Measurements from ENCODE around the gene TSHZ2. TPM values are rescaled to one million over a fixed set of nuclear protein-coding genes. Genes with fewer than 3 reads are reported as not detected.

TSHZ2 gene
- total RNA-seq, 1 donor from 2014 or later, result 4.9 TPM

DNA sequence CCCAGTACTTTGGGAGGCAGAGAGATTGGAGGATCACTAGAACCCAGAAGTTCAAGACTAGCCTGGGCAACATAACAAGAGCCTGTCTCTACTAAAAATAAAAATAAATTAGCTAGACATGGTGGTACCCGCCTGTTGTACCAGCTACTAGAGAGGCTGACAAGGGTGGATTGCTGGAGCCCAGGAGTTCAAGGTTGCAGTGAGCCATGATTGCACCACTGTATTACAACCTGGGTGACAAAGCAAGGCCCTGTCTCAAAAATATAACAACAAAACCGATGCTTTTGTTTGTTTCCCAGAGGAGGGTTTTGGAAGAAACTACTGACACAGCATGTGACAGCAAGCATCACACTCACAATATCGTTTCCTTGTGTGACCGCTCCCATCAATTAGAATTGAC lies 119.6 kb downstream of the TSHZ2 start:
- intact Hi-C loops (cut with DNase I), result no loop called here
- no peak for ATAC-seq (ENCODE audit: poor library complexity)
- DNase-seq, result no peak

DNA sequence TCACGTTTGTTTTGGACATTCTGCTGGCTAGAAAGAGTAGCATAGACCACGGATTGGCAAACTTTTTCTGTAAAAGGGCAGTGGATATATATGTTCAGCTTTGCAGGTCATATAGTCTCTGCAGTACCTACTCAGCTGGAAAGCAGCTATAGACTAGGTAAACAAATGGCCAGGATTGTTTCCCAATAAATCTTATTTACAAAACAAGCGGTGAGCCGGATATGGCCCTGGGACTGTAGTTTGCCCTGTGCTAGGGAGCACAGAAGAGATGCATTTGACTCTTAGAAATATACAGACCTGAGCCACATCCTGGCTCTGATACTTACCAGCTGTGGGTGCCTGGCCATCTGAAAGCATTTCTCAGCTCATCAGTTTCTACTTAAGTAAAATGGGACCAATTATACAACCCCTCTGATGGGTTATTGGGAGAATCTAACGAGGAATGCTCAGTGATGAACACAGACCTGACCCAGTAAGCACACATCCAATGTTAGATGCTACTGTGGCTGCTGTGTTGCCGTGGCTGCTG lies 120.7 kb downstream of the TSHZ2 start:
- DNase-seq (no peak), ATAC-seq (ENCODE audit: poor library complexity) (no peak)
- intact Hi-C loops (cut with DNase I), result no loop called here

DNA sequence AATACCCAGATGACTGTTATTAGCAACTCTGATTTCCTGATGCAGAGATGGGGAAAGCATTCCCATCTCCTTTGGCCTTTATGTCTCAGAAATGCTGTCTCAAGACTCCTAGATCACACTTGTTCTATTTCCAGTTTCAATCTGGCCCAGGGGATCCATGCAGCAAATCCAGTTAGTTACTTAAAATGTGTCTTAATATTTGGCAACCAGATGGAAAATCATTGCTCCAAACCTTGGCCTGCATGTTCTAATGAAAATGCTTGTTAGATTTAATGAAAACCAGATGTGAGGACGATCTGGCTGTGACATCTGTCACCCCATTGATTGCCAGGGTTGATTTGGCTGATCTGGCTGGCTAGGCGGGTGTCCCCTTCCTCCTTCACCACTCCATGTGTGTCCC lies 125.2 kb downstream of the TSHZ2 start:
- peak; percentile 65 for ATAC-seq (ENCODE audit: poor library complexity)
- intact Hi-C loops (cut with DNase I), result no loop called here

DNA sequence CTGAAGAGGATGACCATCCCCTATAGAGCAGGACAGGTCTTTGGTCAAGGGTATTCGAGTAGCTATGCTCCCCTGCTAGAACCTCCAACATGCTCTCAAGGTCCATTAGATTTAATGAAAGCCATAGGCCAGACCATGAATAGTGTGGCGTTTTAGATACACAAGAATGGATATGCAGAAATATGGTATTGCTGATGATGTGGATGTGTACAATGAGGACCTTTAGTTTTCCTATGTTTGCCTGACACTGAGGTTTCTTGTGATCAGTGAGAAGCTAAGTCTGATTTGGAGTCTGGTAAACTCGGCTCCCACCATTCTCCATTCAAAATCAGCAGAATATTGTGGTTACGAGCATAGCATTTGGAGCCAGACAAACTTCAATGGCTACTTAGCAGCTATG lies 125.6 kb downstream of the TSHZ2 start:
- no peak for ATAC-seq (ENCODE audit: poor library complexity)
- intact Hi-C loops (cut with DNase I), result no loop called here
- DNase-seq, result no peak

More for the DNA sequence above, 125.2 kb downstream of the TSHZ2 start:
- DNase-seq, result no peak

DNA sequence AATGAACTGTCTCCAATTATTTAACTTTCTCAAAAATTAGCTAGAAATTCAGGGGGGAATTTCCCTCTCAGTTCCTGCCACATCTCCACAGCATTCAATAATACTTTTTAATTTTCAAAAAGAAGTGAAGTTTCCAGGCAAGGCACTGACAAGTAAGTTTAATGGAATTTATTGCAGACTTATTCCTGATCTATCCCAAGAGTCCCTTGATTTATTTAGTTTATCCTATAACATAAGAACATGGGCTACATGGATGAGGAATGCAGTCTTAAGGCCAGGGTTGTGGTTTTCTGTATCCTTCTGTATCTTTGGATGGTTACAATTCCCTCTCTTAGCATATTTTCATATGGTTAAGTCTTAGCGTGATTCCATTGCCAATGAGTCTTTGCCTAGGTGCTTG lies 126.5 kb downstream of the TSHZ2 start:
- intact Hi-C loops (cut with DNase I), result no loop called here

DNA sequence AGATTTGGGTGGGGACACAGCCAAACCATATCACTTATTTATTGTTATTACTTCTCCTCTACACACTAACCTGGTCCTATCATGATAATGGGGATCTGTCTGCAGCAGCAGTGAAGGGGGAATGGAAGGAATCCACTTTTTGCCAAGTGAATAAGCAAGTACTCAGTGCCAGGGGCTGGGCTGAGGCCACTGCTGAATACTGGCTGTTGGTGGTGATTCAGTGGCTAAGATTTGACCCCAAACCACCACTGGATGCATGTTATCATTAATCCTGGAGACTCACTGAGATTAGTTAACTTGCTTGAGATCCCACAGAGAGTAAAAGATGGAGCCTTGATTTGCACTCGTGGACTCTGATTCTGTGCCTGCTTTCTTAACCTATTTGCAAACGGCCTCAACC lies 127.7 kb downstream of the TSHZ2 start:
- ATAC-seq (ENCODE audit: poor library complexity) (no peak), DNase-seq (no peak)
- intact Hi-C loops (cut with DNase I), result no loop called here

More for the DNA sequence above, 126.5 kb downstream of the TSHZ2 start:
- DNase-seq, result no peak
- no peak for ATAC-seq (ENCODE audit: poor library complexity)

DNA sequence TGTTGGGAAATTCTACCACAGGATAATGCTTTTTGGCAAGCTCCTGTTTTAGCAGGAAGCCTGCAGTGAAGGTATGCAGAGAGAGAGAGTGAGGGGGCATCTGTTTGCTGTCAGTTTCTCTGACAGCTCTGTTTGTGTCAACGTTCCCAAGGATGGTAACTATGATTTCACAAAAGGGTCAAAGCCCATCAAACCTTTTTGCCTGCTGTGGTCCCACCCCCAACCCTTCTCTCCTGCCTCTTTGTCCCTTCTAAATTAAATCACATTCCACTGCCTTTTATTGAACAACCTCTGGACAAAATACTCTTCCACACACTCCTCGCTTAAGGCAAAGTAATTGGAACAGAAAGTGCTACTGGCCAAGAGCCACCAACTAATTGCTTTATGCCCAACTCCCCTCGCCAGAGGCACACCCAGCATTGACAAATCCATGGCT lies 128.3 kb downstream of the TSHZ2 start:
- ATAC-seq (ENCODE audit: poor library complexity) (peak; percentile 38), DNase-seq (no peak)
- intact Hi-C loops (cut with DNase I), result no loop called here

DNA sequence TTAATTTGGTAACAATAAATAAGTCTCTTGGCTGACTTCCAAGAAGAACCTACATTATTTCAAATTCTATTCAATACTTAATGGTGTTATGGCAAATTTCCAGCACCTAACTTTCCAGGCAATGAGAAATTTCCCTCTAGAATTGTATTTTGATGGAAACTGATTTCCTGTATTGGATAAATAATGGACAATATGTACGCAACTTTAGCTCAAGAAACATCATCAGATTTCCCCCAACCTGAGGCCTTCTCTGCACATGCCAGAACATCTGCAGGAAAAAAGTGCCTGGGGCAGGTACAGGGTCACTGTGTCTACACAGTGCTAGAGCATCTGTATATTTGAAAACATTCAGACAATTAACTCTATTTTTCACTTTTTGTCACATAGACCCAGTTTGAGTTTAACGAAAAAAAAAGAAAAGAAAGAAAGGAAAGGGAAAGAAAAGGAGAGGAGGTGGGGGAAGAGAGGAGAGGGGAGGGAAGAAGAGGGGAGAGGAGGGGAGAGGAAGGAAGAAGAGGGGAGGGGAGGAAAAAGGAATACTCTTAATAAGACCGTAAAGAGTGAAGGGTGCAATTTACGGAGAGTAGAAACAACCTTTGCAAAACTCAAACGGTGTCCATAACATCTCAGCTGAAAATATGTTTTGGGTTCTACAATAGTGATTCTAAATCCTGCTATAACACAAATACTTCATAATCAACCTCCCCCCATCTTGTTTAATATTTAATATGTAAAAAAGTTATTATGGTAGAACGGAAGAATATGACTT lies 130.0 kb downstream of the TSHZ2 start:
- ATAC-seq (ENCODE audit: poor library complexity) (no peak), DNase-seq (no peak)

DNA sequence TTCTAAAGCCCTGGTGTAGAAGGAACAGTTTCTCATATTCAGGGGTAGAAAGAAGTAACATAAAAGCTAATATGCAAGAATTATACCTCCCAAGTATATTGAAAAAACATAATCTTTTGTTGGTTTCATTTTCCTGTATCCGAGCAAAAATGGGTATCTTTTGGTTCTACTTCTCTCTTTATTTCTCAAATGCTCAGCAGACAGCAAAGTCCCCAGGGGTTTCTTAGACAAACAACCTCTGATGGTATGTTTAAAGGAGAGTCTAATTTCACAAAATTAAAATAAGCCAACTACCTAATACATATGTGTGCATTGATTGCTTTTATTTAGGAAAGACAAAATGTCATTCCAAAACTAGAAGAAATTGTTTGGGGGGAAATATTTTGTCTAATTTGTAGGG lies 131.0 kb downstream of the TSHZ2 start:
- no peak for DNase-seq
- ATAC-seq (ENCODE audit: poor library complexity), result no peak
- intact Hi-C loops (cut with DNase I), result no loop called here

More for the DNA sequence above, 130.0 kb downstream of the TSHZ2 start:
- intact Hi-C loops (cut with DNase I), result no loop called here

DNA sequence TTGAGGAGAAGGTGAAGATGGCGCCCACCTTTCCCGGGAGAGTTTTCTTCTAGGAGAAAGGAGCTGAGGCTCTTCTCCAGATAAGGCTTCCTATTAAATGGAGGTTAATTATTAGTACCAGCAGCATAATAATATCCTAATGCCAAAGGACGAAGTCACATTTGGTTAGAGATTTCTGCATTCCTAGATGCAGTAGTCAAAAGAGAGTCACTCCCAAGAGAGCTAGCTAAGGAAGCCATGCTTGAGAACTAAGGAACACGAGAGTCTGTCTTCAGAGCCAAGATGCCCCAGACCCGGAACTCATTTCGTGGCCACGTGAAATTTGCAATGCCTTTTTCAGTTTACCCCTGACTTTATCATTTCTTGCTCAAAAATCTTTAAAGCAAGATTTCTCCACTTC lies 132.7 kb downstream of the TSHZ2 start:
- DNase-seq (no peak), ATAC-seq (ENCODE audit: poor library complexity) (no peak)
- intact Hi-C loops (cut with DNase I), result no loop called here

DNA sequence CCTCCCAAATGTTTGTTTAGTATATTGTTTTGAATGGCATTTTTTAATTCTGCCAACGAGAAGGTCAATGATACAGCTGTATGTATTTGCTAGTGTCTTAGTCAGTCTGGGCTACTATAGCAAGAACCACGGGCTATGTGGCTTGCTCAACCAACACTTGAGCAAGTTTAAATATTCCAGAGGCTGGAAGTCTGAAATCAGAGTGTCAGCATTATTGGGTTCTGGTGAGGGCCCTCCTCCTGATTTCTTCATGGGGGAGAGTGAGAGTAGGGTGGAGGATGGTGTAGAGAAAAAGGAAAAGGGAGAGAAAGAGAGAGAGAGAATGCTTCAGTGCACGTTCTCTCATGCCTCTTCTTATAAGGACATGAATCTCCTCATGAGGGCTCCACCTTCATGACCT lies 144.6 kb downstream of the TSHZ2 start:
- intact Hi-C loops (cut with DNase I), result no loop called here
- no peak for ATAC-seq (ENCODE audit: poor library complexity)
- no peak for DNase-seq

DNA sequence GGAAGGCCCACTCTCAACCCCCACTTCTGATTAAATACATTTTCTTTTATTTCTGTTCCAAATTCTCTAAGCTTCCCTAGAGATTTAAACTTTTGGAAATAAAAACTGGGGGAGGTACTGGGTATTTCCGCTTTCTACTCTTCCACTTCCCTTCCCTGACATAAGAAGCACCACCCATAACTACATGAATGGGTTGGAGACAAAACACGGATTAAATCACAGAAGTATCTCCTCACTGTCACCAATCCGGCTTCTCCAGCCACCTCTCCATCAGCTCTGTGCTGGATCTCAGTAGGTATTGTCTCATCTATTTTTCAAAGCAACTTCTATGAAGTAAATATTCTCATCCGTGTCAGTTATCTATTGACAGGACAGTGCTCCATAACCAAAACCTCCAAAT lies 150.7 kb downstream of the TSHZ2 start:
- intact Hi-C loops (cut with DNase I), result no loop called here
- ATAC-seq (ENCODE audit: poor library complexity), result no peak
- DNase-seq, result no peak

DNA sequence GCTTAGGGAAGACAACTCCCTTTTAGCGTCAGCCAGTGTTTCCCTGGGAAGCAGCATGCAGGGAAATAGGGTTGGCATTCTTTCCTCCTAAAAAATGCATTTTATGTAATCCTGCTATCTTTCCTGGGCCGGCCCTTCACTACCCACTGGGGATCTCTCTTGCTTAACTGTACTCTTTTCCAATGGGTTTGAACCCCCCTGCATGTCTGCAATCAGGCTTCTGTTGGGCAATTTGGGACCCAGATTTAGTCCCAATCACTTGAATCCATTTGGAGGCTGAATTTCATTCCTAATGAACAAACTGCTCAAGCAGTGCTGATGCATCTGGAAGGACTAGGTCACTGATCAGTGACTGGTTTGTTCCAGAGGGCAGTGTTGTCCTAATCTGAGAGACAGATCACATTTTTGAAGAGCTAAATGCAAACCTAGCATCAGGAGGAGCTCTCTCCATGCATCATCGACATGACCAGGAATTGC lies 152.0 kb downstream of the TSHZ2 start:
- ATAC-seq (ENCODE audit: poor library complexity) (peak; percentile 95), DNase-seq (peak; percentile 56)
- intact Hi-C loops (cut with DNase I), result no loop called here

DNA sequence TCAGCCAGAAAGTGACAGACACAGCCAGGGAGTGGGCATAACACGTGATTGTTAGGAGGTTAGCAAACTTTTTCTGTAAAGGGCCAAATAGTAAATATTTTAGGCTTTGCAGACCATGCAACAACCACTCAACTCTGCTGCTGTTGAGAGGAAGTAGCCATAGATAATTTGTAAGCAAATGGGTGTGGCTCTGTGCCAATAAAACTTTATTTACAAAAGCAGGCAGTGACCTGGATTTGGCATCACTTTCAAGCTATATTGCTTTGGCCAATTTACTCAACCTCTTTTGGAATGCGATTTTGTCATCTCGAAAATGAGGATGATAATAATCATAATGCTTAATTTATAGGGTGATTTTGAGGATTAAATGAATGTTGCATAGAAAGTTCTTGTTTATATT lies 152.6 kb downstream of the TSHZ2 start:
- no peak for ATAC-seq (ENCODE audit: poor library complexity)

DNA sequence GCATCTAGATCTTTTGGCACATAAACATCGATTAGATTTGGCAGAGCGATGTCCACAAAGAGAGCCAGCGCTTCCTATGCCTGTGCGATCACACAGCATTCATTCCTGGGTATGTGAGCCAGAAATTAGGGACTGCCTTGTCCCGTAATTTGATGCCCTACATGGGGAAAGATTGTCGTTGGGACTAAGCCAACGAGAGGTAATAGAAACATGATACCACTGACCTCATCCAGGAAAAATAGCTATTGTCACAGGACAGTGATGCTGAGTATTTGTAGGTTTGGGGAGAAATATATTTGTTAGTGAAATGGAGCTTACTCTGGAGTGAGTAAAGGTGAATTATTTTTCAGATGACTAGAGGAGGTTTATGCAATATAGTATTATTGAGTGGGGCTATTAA lies 154.0 kb downstream of the TSHZ2 start:
- ATAC-seq (ENCODE audit: poor library complexity), result no peak
- DNase-seq, result no peak
- intact Hi-C loops (cut with DNase I), result no loop called here

More for the DNA sequence above, 152.6 kb downstream of the TSHZ2 start:
- intact Hi-C loops (cut with DNase I), result no loop called here
- DNase-seq, result no peak

DNA sequence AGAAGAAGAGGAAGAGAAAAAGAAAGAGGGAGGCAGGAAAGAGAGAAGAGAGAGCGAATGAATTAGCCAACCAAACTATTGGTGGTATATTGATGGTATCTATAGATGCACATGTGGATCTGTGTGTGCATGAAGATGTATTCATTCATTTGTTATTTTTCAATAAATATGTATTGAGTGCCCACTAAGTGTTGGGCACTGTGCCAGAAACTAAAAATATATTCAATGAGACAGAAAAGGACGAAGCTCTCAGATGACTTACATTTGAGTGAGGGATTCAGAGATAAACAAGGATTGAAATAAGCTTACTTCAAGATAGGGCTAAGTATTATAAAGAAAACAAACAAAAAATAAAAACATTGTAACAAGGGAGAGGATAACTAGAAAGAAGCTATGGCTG lies 154.9 kb downstream of the TSHZ2 start:
- DNase-seq (no peak), ATAC-seq (ENCODE audit: poor library complexity) (no peak)
- intact Hi-C loops (cut with DNase I), result no loop called here

DNA sequence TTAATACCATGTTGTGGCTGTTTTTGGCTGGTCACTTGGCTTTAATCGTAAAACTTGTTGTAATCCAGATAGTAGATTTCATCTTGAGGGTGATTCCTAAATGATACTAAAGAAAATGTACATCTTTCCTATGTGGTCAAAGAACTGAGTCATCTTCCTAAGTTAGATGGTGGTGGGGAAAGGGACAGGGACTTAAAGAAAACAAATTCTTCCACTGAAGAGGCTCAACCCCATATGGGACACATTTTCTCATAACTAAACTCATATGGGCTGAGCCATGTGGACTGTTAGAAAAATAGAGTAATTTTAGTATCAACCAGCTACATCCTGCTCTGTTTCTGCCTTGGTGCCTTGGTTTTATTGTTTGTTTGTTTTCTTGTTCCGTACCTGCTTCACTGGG lies 155.8 kb downstream of the TSHZ2 start:
- ATAC-seq (ENCODE audit: poor library complexity) (no peak), DNase-seq (no peak)
- intact Hi-C loops (cut with DNase I), result no loop called here

DNA sequence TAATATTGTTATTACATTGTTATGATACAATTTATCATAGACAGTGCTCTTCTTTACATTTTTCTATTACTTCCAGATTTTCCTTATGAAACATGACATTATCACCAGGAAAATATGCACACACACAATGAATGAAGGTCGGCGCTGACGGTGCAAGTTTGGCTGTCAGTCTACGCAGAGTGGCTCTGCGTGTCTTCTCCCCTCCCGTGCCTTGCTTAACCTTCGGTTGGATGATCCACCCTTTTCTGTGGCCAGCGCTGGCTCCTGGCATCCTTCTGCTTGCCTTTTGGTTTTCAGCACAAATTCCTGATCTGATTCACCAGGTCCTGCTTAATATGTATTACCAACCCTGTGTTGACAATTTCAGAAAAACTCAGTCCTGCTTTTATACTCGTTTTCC lies 157.4 kb downstream of the TSHZ2 start:
- intact Hi-C loops (cut with DNase I), result no loop called here
- ATAC-seq (ENCODE audit: poor library complexity) (no peak), DNase-seq (no peak)

DNA sequence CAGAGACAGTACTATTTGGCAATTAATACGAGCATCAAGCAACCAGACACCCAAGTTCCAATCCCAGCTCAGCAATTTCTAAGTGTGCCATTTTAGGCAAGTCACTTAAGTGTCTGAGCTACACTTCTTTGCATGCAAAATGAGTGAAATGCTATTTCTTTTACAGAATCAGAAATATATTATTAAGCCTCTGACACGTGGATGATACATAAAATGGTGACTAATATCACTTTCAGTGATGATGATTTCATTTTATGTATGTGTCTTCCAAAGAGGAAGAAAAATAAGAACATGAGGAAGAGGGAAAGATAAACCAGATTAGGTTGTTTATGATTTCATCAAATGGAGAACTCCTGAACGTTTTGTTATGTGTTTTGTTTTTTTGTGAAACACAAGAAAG lies 158.6 kb downstream of the TSHZ2 start:
- DNase-seq (no peak), ATAC-seq (ENCODE audit: poor library complexity) (no peak)
- intact Hi-C loops (cut with DNase I), result no loop called here

DNA sequence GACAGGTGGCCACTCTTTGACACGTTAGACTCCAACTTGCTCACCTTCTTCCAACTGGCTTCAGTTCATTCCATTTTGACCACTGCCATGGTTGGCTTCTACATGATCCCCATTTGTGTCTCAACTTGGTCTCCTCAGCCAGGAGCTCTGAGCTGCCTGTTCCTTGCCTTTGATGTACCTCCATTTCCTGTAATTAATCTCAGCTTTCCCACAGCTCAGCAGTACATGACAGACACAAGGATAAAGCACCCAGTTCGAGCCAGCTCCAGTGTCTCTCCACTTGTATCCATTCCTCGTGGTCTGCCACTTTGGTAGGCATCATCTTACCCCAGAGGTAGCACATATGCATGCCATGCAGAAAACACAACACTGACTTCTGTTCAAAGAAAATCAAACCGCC lies 161.0 kb downstream of the TSHZ2 start:
- intact Hi-C loops (cut with DNase I), result no loop called here
- DNase-seq, result no peak
- no peak for ATAC-seq (ENCODE audit: poor library complexity)

DNA sequence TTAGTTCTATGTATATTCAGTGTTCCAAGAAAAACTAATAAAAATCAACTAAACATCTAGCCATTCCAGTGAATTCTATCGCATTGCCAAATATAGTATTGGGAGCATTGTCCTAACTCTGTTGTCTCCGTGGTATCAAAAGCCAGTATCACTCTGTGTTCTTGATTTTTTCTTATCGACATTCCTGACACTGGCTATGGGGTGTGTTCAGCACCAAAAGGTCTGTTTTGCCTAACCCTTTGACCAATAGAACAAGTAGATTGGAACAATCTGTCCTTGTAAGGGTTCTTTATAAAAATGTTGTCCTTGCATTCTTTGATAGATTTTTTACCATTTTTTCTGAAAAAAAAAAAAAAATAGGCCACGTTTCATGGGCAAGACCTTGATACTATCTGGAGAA lies 161.5 kb downstream of the TSHZ2 start:
- no peak for DNase-seq
- intact Hi-C loops (cut with DNase I), result no loop called here
- no peak for ATAC-seq (ENCODE audit: poor library complexity)

Measured in Right ventricle myocardium superior (tissue), 1 donor.